Cardiac fibroblast (primary cell): Measurements from ENCODE around the gene PHACTR1.

Experiments
- DNase-seq, 2 donors: peaks; one replicate each; pipeline versions ENCODE4 v3.0.0 to v3.0.0-alpha.2; 2010; ENCODE audit warnings: low read depth in 2 of 2
- H3K4me3 ChIP-seq, 2 donors: replicated peaks in 1 of 2; 1 replicate in 1 of 2; 2 replicates in 1 of 2; pipeline ENCODE4 v1.5.1; 2011; ENCODE audit warnings: low read depth in 2 of 2, low read length in 2 of 2, mild to moderate bottlenecking in 2 of 2, moderate library complexity in 1 of 2
- TF ChIP-seq, protein P1 (sequence below): IDR thresholded peaks from one replicate; pipeline ENCODE4 v1.5.1; 2011; ENCODE audit warnings: low read depth, mild to moderate bottlenecking, low read length, inconsistent platforms

PHACTR1 gene

DNA sequence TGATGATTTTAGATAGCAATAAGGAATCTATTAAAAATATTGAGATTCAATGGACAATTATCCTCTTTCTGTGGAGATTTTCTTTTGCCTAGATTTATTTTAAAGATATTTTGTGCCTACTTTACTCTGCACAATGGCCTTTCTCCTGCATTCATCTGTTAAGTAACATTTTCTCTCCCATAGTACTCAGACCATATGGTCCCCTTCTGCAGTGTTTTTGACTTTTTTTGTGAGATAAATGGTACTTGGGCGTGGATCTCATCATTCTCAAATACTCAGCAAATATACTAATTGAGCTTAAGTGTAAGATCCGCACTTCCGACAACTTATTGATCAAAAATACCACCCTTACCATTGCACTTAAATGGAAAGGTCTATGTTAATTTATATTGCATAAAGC, 55.8 kb downstream of the PHACTR1 start:
- no peak for DNase-seq
- TF ChIP-seq, protein P1, sequence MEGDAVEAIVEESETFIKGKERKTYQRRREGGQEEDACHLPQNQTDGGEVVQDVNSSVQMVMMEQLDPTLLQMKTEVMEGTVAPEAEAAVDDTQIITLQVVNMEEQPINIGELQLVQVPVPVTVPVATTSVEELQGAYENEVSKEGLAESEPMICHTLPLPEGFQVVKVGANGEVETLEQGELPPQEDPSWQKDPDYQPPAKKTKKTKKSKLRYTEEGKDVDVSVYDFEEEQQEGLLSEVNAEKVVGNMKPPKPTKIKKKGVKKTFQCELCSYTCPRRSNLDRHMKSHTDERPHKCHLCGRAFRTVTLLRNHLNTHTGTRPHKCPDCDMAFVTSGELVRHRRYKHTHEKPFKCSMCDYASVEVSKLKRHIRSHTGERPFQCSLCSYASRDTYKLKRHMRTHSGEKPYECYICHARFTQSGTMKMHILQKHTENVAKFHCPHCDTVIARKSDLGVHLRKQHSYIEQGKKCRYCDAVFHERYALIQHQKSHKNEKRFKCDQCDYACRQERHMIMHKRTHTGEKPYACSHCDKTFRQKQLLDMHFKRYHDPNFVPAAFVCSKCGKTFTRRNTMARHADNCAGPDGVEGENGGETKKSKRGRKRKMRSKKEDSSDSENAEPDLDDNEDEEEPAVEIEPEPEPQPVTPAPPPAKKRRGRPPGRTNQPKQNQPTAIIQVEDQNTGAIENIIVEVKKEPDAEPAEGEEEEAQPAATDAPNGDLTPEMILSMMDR, result no peak
- no peak overlapping the region for H3K4me3 ChIP-seq

DNA sequence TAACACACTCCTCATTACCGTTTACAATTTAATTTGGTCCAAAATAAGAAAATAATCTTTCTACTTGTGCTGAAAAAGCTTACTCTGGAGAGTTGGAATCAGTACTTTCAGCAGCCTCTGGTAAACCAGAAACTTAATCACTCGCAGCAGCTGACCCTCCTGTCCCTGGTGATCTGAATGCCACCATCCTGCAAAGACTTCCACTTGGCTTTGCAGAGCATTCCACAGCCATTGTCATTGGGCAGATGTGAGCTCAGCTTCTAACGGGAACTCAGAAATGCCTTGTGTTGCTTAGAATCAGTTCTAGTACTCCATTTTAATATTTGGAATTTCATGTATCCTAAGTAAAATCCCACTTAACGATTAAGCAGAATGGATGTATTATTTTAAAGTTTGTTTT, 59.7 kb downstream of the PHACTR1 start:
- TF ChIP-seq, protein P1, result no peak
- no peak for DNase-seq
- H3K4me3 ChIP-seq, result no peak overlapping the region

DNA sequence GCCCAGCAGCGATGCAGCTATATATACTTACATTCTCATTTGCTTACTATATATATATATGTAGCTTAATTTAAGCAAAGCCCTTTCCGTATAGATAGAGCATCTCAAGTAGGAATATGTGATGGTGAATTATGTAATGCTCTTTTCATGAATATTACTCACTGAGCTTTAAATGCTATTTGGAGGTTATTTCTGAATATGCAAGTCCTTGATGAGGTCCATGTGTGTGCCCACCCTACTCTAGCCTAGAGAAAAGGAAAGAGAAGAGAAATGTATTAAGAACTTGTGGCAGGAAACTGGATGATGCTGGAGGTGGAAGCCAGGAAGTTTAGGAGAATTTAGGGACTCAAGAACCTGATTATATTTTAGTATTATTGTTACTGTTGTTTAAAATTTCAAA, 63.2 kb downstream of the PHACTR1 start:
- TF ChIP-seq, protein P1, result no peak
- no peak overlapping the region for H3K4me3 ChIP-seq
- DNase-seq, result no peak

DNA sequence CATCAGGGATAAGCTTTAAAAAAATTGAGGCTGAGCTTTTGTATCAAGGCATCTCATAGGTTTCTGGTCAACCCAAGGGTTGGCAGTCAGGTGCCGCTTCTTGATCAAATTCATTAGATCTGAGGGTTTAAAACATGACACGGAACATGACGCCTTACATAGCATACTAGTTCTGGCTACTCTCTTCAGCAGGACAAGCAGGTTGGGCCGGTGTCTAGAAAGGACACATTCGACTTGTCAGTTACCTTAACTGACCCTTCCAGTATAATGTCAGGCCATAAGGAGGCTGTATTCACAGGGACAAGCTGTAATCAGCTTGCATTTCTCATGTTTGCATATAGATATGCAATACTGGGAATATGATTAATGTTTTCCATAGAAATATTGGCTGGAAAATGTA, 65.6 kb downstream of the PHACTR1 start:
- no peak for DNase-seq
- H3K4me3 ChIP-seq, result no peak overlapping the region
- TF ChIP-seq, protein P1, result no peak

DNA sequence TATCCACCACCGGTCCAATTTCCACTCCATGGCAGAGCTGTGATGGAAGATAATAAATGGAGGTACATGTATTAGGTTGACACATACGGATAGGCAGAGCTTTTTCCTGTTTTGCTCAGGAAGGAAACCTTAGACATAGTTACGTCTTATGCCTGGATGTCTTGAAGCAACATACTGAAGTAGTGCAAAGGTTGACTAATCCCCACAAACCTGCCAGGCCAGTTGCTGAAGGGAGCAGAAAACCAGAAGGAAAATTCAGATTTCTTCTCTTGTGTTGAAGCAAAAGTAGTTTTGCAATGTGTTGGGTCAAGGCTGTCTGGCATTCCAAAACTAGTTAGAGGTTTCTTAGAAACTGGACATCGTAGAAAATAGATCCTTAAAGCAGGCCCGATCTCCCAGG, 68.7 kb downstream of the PHACTR1 start:
- no peak overlapping the region for H3K4me3 ChIP-seq
- TF ChIP-seq, protein P1, result no peak
- DNase-seq, result no peak

DNA sequence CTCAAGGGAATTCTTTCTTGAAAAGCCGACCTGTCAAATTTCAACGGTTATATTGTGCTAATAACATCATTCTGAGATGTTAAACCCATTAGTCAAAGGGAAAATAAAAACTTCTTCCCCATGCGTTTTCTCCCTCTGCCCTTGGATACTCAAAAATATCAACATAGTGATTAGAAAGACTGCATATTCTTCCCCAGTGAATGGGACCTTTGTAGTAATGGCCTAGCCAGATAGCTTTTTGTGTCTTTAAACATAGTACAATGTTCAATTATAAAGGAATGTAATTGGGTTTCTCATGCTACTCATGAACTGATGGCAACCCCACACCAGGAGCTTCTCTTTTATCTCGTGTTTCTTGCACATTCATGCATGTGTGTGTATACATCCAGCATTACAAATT, 69.4 kb downstream of the PHACTR1 start:
- DNase-seq, result no peak
- no peak overlapping the region for H3K4me3 ChIP-seq
- TF ChIP-seq, protein P1, result no peak

DNA sequence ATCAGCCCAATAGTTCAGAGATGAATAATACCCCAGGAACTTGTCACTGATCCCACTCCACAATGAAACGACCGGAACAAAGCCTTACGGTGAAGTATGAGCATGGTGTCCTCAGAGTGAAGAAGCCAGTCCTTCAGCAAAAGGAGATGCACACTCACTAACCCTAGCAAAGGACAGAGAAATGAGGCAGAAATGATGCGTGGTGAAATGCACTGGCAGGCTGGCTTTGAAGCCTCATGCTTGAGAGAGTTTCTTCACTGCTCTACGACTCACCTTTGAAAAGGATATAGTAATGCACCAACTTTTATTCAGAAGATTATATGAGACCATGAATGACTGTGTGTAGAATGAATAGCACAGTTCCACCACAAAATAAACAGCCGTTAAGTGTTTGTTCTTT, 74.8 kb downstream of the PHACTR1 start:
- DNase-seq, result no peak
- TF ChIP-seq, protein P1, result no peak
- no peak overlapping the region for H3K4me3 ChIP-seq
